Endothelial cell of umbilical vein (primary cell): ENCODE measurements around the gene LPAR3. TPM values are rescaled to one million over a fixed set of nuclear protein-coding genes. Genes with fewer than 3 reads are reported as not detected.

Experiments
- BruUV-seq: library from RNA; stranded (reverse); fragments of 400-500 nt; replicated peaks from 2 replicates; lab custom pipeline; 2021; lab: Mats Ljungman, UMichigan
- CTCF ChIA-PET: fragments of 300-600, 350-600 bp; sonication (Branson Sonifier 250); formaldehyde crosslinking; loops from one replicate; lab custom pipeline; 2021; ENCODE audit warnings: antibody characterized with exemption, inconsistent platforms; lab: Charles Lee
- POLR2A ChIA-PET: fragments of 300-600, 350-600 bp; sonication (Branson Sonifier 250); formaldehyde crosslinking; loops from one replicate; lab custom pipeline; 2021; ENCODE audit warnings: antibody characterized with exemption, inconsistent platforms; lab: Charles Lee
- DNase-seq: peaks from one replicate; pipeline ENCODE4 v3.0.0-alpha.2; 2011; ENCODE audit warnings: low read depth, low spot score
- FAIRE-seq: peaks from 2 replicates; lab custom pipeline; 2011; peaks lifted over from hg19 to GRCh38; lab: Jason Lieb, UNC
- H2AFZ ChIP-seq: 2 replicates; pipeline ENCODE4 v1.6.0; 2012; ENCODE audit warnings: low read depth, low read length, control low read depth, inconsistent platforms
- H3K27ac ChIP-seq: 2 replicates; pipeline ENCODE4 v1.5.1; 2011; ENCODE audit warnings: low read depth, mild to moderate bottlenecking, control low read depth, low read length, moderate library complexity; ENCODE audit not compliant: insufficient read depth
- H3K27me3 ChIP-seq, 2 experiments: 2 replicates each; pipeline versions ENCODE4 v1.6.0 to v1.6.1; 2011; ENCODE audit warnings: low read length in 2 of 2, mixed read lengths in 1 of 2; ENCODE audit not compliant: control insufficient read depth in 2 of 2, insufficient read depth in 2 of 2
- H3K36me3 ChIP-seq, 2 experiments: 2 replicates in 1 of 2; 3 replicates in 1 of 2; pipeline ENCODE4 v1.5.1; 2011; ENCODE audit warnings: low read length in 2 of 2, mild to moderate bottlenecking in 1 of 2, moderate library complexity in 1 of 2; ENCODE audit not compliant: control insufficient read depth in 2 of 2, insufficient read depth in 2 of 2; ENCODE audit errors: extremely low read depth in 1 of 2
- H3K4me1 ChIP-seq: 3 replicates; pipeline ENCODE4 v1.5.1; 2011; ENCODE audit warnings: mild to moderate bottlenecking, low read length; ENCODE audit not compliant: control insufficient read depth, insufficient read depth; ENCODE audit errors: extremely low read depth
- H3K4me2 ChIP-seq: 2 replicates; pipeline ENCODE4 v1.6.1; 2011; ENCODE audit warnings: low read length, control low read depth, mixed read lengths; ENCODE audit not compliant: insufficient read depth
- H3K4me3 ChIP-seq, 3 experiments: fragments of 200-600 bp in 1 of 3; sonication (generic), shearing (Covaris generic) in 1 of 3; replicated peaks in 1 of 3; 2 replicates each; pipeline ENCODE4 v1.5.1; 2011 to 2016; ENCODE audit warnings: control low read depth in 3 of 3, low read length in 3 of 3, mild to moderate bottlenecking in 2 of 3, inconsistent platforms in 1 of 3, low read depth in 1 of 3, moderate library complexity in 1 of 3; ENCODE audit not compliant: insufficient read depth in 1 of 3
- H3K79me2 ChIP-seq: 2 replicates; pipeline ENCODE4 v1.6.0; 2012; ENCODE audit warnings: low read length, inconsistent platforms; ENCODE audit not compliant: control insufficient read depth, insufficient read depth
- H3K9ac ChIP-seq: replicated peaks from 2 replicates; pipeline ENCODE3; 2011; ENCODE audit warnings: low read length, control low read depth; ENCODE audit not compliant: insufficient read depth; ENCODE audit errors: extremely low read depth
- H3K9me1 ChIP-seq: replicated peaks from 3 replicates; pipeline ENCODE4 v1.6.0; 2011; ENCODE audit warnings: mild to moderate bottlenecking, low read length; ENCODE audit not compliant: control insufficient read depth, insufficient read depth; ENCODE audit errors: extremely low read depth
- H3K9me3 ChIP-seq: replicated peaks from 2 replicates; pipeline ENCODE4 v1.5.1; 2012; ENCODE audit warnings: low read length, inconsistent platforms; ENCODE audit not compliant: control insufficient read depth, insufficient read depth
- H4K20me1 ChIP-seq: replicated peaks from 2 replicates; pipeline ENCODE3; 2011; ENCODE audit warnings: mild to moderate bottlenecking, low read length; ENCODE audit not compliant: control insufficient read depth, insufficient read depth; ENCODE audit errors: extremely low read depth
- CTCF ChIP-seq, 2 donors: IDR thresholded peaks; 1 replicate in 1 of 2; 2 replicates in 1 of 2; pipeline ENCODE4 v1.5.1; 2011; ENCODE audit warnings: low read length in 2 of 2, mild to moderate bottlenecking in 2 of 2, moderate library complexity in 2 of 2, control low read depth in 1 of 2, inconsistent platforms in 1 of 2, low read depth in 1 of 2; ENCODE audit not compliant: insufficient read depth in 1 of 2; ENCODE audit errors: extremely low read depth in 1 of 2
- EZH2 ChIP-seq: IDR thresholded peaks from 2 replicates; pipeline ENCODE4 v1.6.1; 2012; ENCODE audit warnings: borderline replicate concordance, low read depth, mild to moderate bottlenecking, moderate library complexity, low read length, inconsistent platforms; ENCODE audit not compliant: severe bottlenecking
- FOS ChIP-seq: IDR thresholded peaks from 2 replicates; pipeline ENCODE4 v1.6.1; 2011; ENCODE audit warnings: mild to moderate bottlenecking, low read length, moderate library complexity, borderline replicate concordance; ENCODE audit not compliant: insufficient read depth
- GATA2 ChIP-seq: IDR thresholded peaks from 2 replicates; pipeline ENCODE4 v1.7.0; 2011; ENCODE audit warnings: low read depth, mild to moderate bottlenecking, moderate library complexity, mixed read lengths, low read length; ENCODE audit not compliant: insufficient read length, insufficient read depth
- JUN ChIP-seq: IDR thresholded peaks from 2 replicates; pipeline ENCODE4 v1.6.1; 2011; ENCODE audit warnings: borderline replicate concordance, low read depth; ENCODE audit not compliant: insufficient read length, insufficient read depth
- MYC ChIP-seq: IDR thresholded peaks from one replicate; pipeline ENCODE4 v1.6.1; 2011; ENCODE audit warnings: mild to moderate bottlenecking, low read depth, low read length
- POLR2A ChIP-seq: IDR thresholded peaks from 2 replicates; pipeline ENCODE4 v1.6.1; 2012; ENCODE audit warnings: low read depth, mild to moderate bottlenecking, control low read depth, low read length
- POLR2AphosphoS5 ChIP-seq: IDR thresholded peaks from 2 replicates; pipeline ENCODE4 v1.6.1; 2012; ENCODE audit warnings: low read depth, mild to moderate bottlenecking, control low read depth, low read length, moderate library complexity; ENCODE audit not compliant: insufficient read depth
- dilution Hi-C: fragments of 300-500 bp; cut with MboI; formaldehyde crosslinking; loops from one replicate; pipeline ENCODE4 v1.15.0; 2019; ENCODE audit warnings: low sequenced_read_pairs; ENCODE audit not compliant: extremely low pct_ligation_motif_present
- intact Hi-C: fragments of 100-400 bp; cut with micrococcal nuclease; formaldehyde crosslinking; loops from one replicate; pipeline ENCODE4 v1.10.0; 2022
- polyA plus RNA-seq, 4 experiments: library from polyadenylated mRNA; depleted of rRNA in 3 of 4; stranded (reverse) in 3 of 4; unstranded in 1 of 4; fragments of >200 nt; gene quantifications; 2 replicates each; pipeline versions ENCODE4 v1.2.1 to v1.2.3, GENCODE V29; 2011 to 2012; ENCODE audit warnings: missing spikeins in 1 of 4
- total RNA-seq: library from RNA; stranded (reverse); gene quantifications from 2 replicates; pipeline ENCODE4 v1.2.3, GENCODE V29; 2021

The LPAR3 gene
- total and polyA plus RNA-seq, 2 donors (not counting 3 experiments of a cell fraction or from before 2014, with no cell fraction given): not detected

GRCh38 chr1:84929581-84929980 is 36.6 kb upstream of the LPAR3 start:
- Histone ChIP-seq H2AFZ (no peak overlapping the region), H3K27ac (no peak overlapping the region), H3K4me2 (no peak overlapping the region), H4K20me1 (no peaks in the 10 kb centered on the region), H3K9me3 (no peaks in the 10 kb centered on the region), H3K36me3 (no peaks in the 10 kb centered on the region), H3K4me3 (no peak overlapping the region), H3K9me1 (no peaks in the 10 kb centered on the region), H3K9ac (no peak overlapping the region), H3K4me1 (no peaks in the 10 kb centered on the region), H3K79me2 (no peaks in the 10 kb centered on the region), H3K27me3 (peaks cover 29 to 54% of the 10 kb centered on the region in 2 experiments)
- no peak for DNase-seq
- no peak for FAIRE-seq
- CTCF ChIA-PET: interaction anchor here (1.1 to 1.8 kb wide), 4 partner anchors 15 to 157 kb away, joined by 3 to 8 read pairs (median 4); no protein-coding TSS in a partner anchor
- TF ChIP-seq JUN (no peak), MYC (no peak), POLR2A (no peak), EZH2 (no peak), POLR2AphosphoS5 (no peak), CTCF (IDR thresholded peaks at IDR 0.05; ENCODE audit: extremely low read depth in 1 of 2, insufficient read depth in 1 of 2, low read depth in 1 of 2, low read length in 2 of 2) (no peak), FOS (no peak), GATA2 (no peak)
- dilution Hi-C loops: no loop called here
- POLR2A ChIA-PET: no interaction called here
- intact Hi-C loops: no loop called here
- BruUV-seq: no TSS peak
